ENCODE data around the gene CHPT1.

- no peak for TF ChIP-seq CTCF (IDR thresholded peaks at IDR 0.05; ENCODE audit: extremely low read depth in 1 of 2, insufficient read depth in 1 of 2, low read depth in 1 of 2, low read length in 2 of 2)
- no peak for TF ChIP-seq POLR2A (IDR thresholded peaks at IDR 0.05; ENCODE audit: low read depth, low read length)
- no peak for TF ChIP-seq MAX (IDR thresholded peaks at IDR 0.05; ENCODE audit: insufficient read depth, insufficient read length)
- TF ChIP-seq GATA2 (IDR thresholded peaks at IDR 0.05; ENCODE audit: insufficient read depth, insufficient read length, low read depth, low read length), result no peak
- no peak for TF ChIP-seq POLR2AphosphoS5 (IDR thresholded peaks at IDR 0.05; ENCODE audit: insufficient read depth, low read depth, low read length)
- no peak for TF ChIP-seq MYC (IDR thresholded peaks at IDR 0.05; ENCODE audit: low read depth, low read length)
These were observed 44.4 kb upstream of the CHPT1 start for GRCh38 chr12:101653030-101653429.

All from endothelial cell of umbilical vein (primary cell).